ENCODE data around the gene SSRP1.

DNA sequence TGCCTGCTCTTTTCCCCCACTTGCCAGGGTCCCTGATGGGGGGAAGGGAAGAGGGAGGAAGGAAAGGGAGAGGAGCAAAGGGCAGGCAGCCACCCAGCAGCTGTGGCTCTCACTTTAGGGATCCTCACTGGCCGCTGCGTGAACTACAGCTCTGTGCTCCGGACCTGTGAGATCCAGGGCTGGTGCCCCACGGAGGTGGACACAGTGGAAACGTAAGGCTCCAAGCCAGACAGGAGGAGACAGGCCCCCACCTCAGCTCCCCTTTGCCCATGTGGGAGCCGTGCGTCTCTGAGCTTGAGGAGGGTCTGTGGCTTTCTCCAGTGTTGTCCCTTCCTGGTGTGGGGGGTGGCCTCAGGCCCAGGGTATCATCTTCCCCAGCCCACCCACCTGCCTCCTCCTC, 12.4 kb upstream of the SSRP1 start:
- TF ChIP-seq CTCF (IDR thresholded peaks at IDR 0.05; ENCODE audit: low read length) = no peak
- TF ChIP-seq EZH2phosphoT487 (IDR thresholded peaks at IDR 0.05; ENCODE audit: low read length) = no peak
- no peak for TF ChIP-seq EZH2 (optimal IDR thresholded peaks at IDR 0.05; ENCODE audit: low read depth, low read length)

All from MM.1S (cell line).